Measurements from ENCODE around the gene SBF2.

SBF2 gene

GRCh38 chr11:9853929-9854552 lies 440.0 kb downstream of the SBF2 start:
- TF ChIP-seq, protein P1, sequence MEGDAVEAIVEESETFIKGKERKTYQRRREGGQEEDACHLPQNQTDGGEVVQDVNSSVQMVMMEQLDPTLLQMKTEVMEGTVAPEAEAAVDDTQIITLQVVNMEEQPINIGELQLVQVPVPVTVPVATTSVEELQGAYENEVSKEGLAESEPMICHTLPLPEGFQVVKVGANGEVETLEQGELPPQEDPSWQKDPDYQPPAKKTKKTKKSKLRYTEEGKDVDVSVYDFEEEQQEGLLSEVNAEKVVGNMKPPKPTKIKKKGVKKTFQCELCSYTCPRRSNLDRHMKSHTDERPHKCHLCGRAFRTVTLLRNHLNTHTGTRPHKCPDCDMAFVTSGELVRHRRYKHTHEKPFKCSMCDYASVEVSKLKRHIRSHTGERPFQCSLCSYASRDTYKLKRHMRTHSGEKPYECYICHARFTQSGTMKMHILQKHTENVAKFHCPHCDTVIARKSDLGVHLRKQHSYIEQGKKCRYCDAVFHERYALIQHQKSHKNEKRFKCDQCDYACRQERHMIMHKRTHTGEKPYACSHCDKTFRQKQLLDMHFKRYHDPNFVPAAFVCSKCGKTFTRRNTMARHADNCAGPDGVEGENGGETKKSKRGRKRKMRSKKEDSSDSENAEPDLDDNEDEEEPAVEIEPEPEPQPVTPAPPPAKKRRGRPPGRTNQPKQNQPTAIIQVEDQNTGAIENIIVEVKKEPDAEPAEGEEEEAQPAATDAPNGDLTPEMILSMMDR (IDR thresholded peaks at IDR 0.05; ENCODE audit: control extremely low read depth, extremely low read depth, low read depth, missing control alignments) = no peak
- ChIA-PET POLR2A (no interaction called here), CTCF (interaction anchor here (0.6 kb wide), 1 partner anchor 15 kb away, joined by 3 read pairs; no protein-coding TSS in a partner anchor)
- DNase-seq (ENCODE audit: extremely low spot score) = no peak

GRCh38 chr11:9852465-9852864 lies 441.6 kb downstream of the SBF2 start:
- POLR2A ChIA-PET = no interaction called here
- DNase-seq (ENCODE audit: extremely low spot score) = no peak
- TF ChIP-seq, protein P1 (IDR thresholded peaks at IDR 0.05; ENCODE audit: control extremely low read depth, extremely low read depth, low read depth, missing control alignments) = no peak
- CTCF ChIA-PET = interaction anchor here (0.8 kb wide), 1 partner anchor 10 kb away, joined by 3 read pairs; no protein-coding TSS in a partner anchor

- ChIA-PET POLR2A (no interaction called here), CTCF (no interaction called here)
- DNase-seq (ENCODE audit: extremely low spot score) = no peak
- TF ChIP-seq, protein P1 (IDR thresholded peaks at IDR 0.05; ENCODE audit: control extremely low read depth, extremely low read depth, low read depth, missing control alignments) = no peak
Observed at GRCh38 chr11:9851366-9851765, 442.7 kb downstream of the SBF2 start.

- TF ChIP-seq, protein P1 (IDR thresholded peaks at IDR 0.05; ENCODE audit: control extremely low read depth, extremely low read depth, low read depth, missing control alignments) = no peak
- no peak for DNase-seq (ENCODE audit: extremely low spot score)
- POLR2A ChIA-PET = no interaction called here
- CTCF ChIA-PET = interaction anchor here (0.7 kb wide), 1 partner anchor 92 kb away, joined by 4 read pairs; no protein-coding TSS in a partner anchor
Observed at GRCh38 chr11:9850224-9850895, 443.7 kb downstream of the SBF2 start.

DNA sequence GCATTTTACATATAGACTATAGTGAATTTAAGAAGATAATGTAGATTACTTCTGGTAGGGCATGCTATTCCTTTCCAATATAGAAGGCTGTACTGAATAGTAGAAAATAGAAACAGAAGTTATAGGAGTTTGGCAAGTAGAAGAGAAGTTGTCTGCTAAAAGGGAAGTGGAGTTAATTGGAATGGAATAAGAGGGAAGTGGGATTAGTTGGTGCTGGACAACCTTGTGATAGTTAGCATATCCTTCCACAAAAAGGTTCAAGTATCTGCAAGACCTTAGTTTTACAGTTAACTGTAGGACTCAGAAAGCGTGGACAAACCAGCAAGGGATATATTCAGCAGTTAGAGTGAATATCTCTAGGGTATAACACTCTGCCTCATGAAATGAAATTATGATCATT lies 444.6 kb downstream of the SBF2 start:
- TF ChIP-seq, protein P1 (IDR thresholded peaks at IDR 0.05; ENCODE audit: control extremely low read depth, extremely low read depth, low read depth, missing control alignments) = no peak
- CTCF ChIA-PET = interaction anchor here (0.7 to 1.2 kb wide), 2 partner anchors 58 to 91 kb away, joined by 3 to 4 read pairs; no protein-coding TSS in a partner anchor
- POLR2A ChIA-PET = no interaction called here
- no peak for DNase-seq (ENCODE audit: extremely low spot score)

GRCh38 chr11:9847636-9848035 lies 446.4 kb downstream of the SBF2 start:
- CTCF ChIA-PET = interaction anchor here (1.1 to 1.3 kb wide), 2 partner anchors 13 to 15 kb away, joined by 3 to 4 read pairs; no protein-coding TSS in a partner anchor
- no peak for DNase-seq (ENCODE audit: extremely low spot score)
- POLR2A ChIA-PET = no interaction called here
- TF ChIP-seq, protein P1 (IDR thresholded peaks at IDR 0.05; ENCODE audit: control extremely low read depth, extremely low read depth, low read depth, missing control alignments) = no peak

All from GM10248 (cell line).